NCI-H1694 treated with DMSO at 0.1 percent for 48 hours (cell line): ENCODE measurements around the gene PACSIN2.
A peak's percentile ranks its signal among the peaks of the same experiment; 100 is the strongest.

Experiments used
- DNase-seq: peaks from one replicate; lab custom pipeline; 2025; lab: John Stamatoyannopoulos, UW

PACSIN2 gene

GRCh38 chr22:42857845-42858481 lies 157.0 kb downstream of the PACSIN2 start:
- no peak for DNase-seq

GRCh38 chr22:42856865-42857704 lies 157.9 kb downstream of the PACSIN2 start, which contains the start of gene ARFGAP3:
ARFGAP3 (minus strand) TSS chr22:42857273; CDS start chr22:42857182, 91 bp downstream.
- peak; percentile 77 for DNase-seq

GRCh38 chr22:42856179-42856864 lies 158.6 kb downstream of the PACSIN2 start:
- no peak for DNase-seq

- no peak for DNase-seq
Measured at GRCh38 chr22:42855721-42856120, 159.2 kb downstream of the PACSIN2 start.

- DNase-seq, result no peak
Measured at GRCh38 chr22:42855211-42855610, 159.7 kb downstream of the PACSIN2 start.

- no peak for DNase-seq
Measured at GRCh38 chr22:42848941-42849550, 165.9 kb downstream of the PACSIN2 start.

- no peak for DNase-seq
Measured at GRCh38 chr22:42847110-42847509, 167.8 kb downstream of the PACSIN2 start.

GRCh38 chr22:42844756-42845155 lies 170.2 kb downstream of the PACSIN2 start:
- no peak for DNase-seq

GRCh38 chr22:42842658-42843370 lies 172.1 kb downstream of the PACSIN2 start:
- no peak for DNase-seq

GRCh38 chr22:42841444-42841843 lies 173.5 kb downstream of the PACSIN2 start:
- DNase-seq, result no peak

- no peak for DNase-seq
Measured at GRCh38 chr22:42837556-42837955, 177.4 kb downstream of the PACSIN2 start.

GRCh38 chr22:42836026-42836425 lies 178.9 kb downstream of the PACSIN2 start:
- no peak for DNase-seq

GRCh38 chr22:42834177-42834949 lies 180.6 kb downstream of the PACSIN2 start:
- no peak for DNase-seq

GRCh38 chr22:42833104-42833503 lies 181.8 kb downstream of the PACSIN2 start:
- no peak for DNase-seq

- no peak for DNase-seq
Measured at GRCh38 chr22:42831712-42832111, 183.2 kb downstream of the PACSIN2 start.

GRCh38 chr22:42830161-42830560 lies 184.8 kb downstream of the PACSIN2 start:
- no peak for DNase-seq

- no peak for DNase-seq
Measured at GRCh38 chr22:42829302-42829701, 185.6 kb downstream of the PACSIN2 start.

GRCh38 chr22:42825796-42826195 lies 189.2 kb downstream of the PACSIN2 start:
- no peak for DNase-seq

GRCh38 chr22:42821386-42821785 lies 193.6 kb downstream of the PACSIN2 start:
- no peak for DNase-seq

- DNase-seq, result peak; percentile 51
Measured at GRCh38 chr22:42820045-42820763, 194.7 kb downstream of the PACSIN2 start.
